PC-3 (cell line): ENCODE data around the gene RBM7.

Experiments used
- EZH2 ChIP-seq: fragments of 300-600 bp; sonication (generic); IDR thresholded peaks from one replicate; pipeline ENCODE4 v1.6.1; 2017; ENCODE audit warnings: antibody characterized with exemption, mild to moderate bottlenecking, low read length; ENCODE audit not compliant: unreplicated experiment
- TF ChIP-seq, protein P1 (sequence below): fragments of 300-600 bp; sonication (generic); conservative IDR thresholded peaks from 2 replicates; pipeline ENCODE4 v1.5.1; 2017; ENCODE audit warnings: antibody characterized with exemption, low read depth, mild to moderate bottlenecking, low read length

- TF ChIP-seq, protein P1, sequence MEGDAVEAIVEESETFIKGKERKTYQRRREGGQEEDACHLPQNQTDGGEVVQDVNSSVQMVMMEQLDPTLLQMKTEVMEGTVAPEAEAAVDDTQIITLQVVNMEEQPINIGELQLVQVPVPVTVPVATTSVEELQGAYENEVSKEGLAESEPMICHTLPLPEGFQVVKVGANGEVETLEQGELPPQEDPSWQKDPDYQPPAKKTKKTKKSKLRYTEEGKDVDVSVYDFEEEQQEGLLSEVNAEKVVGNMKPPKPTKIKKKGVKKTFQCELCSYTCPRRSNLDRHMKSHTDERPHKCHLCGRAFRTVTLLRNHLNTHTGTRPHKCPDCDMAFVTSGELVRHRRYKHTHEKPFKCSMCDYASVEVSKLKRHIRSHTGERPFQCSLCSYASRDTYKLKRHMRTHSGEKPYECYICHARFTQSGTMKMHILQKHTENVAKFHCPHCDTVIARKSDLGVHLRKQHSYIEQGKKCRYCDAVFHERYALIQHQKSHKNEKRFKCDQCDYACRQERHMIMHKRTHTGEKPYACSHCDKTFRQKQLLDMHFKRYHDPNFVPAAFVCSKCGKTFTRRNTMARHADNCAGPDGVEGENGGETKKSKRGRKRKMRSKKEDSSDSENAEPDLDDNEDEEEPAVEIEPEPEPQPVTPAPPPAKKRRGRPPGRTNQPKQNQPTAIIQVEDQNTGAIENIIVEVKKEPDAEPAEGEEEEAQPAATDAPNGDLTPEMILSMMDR, result no peak
- no peak for TF ChIP-seq EZH2
These were observed 47.0 kb downstream of the RBM7 start for GRCh38 chr11:114447444-114447843.
